NCI-H1694 (cell line): ENCODE data around the gene LRRC39.
A peak's percentile ranks its signal among the peaks of the same experiment; 100 is the strongest.
"Not testable (repeated sequence)": the region's sequence is repeated elsewhere in the genome, so short reads cannot be mapped to it uniquely, and the experiment has no call there.

Source experiments
- DNase-seq: peaks from one replicate; lab custom pipeline; 2025; lab: John Stamatoyannopoulos, UW

LRRC39 gene

DNA sequence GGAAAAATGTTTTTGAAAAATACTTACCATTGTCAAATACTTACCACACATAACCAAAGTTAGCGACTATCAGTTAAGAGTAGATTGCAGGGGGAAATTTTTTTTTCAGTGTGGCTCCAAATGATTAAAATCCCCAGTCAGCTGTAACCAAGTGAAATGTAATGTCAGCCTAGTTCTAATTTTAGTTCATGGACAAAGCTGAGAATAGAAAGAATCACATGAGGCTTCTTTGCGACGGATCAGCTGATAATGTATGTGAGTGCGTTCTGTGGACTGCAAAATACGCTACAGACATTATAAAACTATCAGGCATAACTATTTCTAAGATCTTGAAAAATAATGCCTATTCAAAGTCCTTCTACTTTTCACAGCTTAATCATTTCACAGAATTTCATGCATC, at the start of gene LRRC39:
Gene LRRC39, minus strand, starts transcription at position 166 of the 400 bp plus-strand sequence. CDS start 9,740 bp downstream, outside the sequence.
- DNase-seq = no peak

DNA sequence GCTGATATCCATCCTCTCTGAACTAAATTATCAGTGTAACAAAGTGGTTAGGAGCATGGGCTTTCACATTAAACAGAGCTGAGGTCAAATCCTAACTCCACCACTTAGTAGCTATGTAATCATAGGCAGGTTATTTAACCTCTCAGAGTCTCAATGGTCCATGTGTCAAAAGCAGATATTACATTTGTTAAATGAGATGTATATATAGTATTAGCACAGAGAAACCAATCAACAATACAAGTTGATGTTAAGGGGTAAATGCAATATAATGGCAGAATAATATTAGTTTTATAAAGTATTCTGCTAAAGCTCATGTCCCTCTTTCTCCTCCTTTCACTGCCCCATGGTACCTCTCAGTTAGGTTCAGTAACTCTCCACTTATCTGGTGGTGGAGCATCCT, 44.4 kb upstream of the LRRC39 start:
- DNase-seq = no peak

DNA sequence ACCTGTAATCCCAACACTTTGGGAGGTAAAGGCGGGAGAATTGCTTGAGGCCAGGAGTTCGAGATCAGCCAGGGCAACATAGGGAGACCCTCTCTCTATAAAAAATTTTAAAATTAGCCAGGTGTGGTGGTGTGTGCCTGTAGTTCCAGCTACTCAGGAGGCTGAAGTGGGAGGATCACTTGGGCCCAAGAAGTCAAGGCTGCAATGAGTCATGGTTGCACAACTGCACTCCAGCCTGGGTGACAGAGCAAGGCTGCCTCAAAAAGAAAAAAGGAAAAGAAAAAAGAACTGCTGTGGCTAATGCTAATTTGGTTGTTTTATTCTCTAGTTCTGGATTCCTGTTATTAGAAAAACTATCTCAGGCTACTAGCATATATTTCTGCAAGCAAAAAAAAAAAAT, 41.8 kb upstream of the LRRC39 start:
- DNase-seq = no peak

DNA sequence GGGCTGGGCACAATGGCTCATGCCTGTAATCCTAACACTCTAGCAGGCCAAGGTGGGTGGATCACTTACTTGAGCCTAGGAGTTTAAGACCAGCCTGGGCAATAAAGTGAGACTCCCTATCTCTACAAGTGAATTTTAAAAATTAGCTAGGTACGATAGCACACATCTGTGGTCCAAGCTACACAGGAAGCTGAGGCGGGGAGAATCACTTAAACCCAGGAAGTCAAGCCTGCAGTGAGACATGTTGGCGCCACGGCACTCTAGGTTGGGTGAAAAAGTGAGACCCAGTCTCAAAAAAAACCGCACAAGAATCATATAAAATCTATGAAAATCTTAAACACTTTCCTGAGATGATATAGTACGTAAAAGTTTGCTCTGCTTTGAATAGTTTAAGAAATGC, 41.4 kb upstream of the LRRC39 start:
- DNase-seq = no peak

DNA sequence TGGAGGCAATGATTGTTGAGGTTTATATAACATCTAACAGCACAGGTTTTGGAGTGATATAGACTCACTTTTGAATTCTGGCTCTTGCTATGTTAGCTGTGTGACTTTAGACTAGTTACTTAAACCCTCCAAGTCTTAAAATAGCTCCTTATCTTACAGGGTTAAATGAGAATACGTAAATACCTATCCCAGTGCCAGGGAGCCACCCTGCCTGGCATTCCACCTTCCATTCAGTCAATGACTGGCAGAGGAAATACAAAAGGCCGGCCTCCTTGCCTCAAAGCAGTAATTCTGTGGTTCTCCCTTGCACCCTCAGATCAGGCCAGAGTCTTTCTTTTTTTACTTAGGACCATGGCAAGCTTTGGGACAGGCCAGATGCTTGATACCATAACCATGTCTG, 39.8 kb upstream of the LRRC39 start:
- no peak for DNase-seq

DNA sequence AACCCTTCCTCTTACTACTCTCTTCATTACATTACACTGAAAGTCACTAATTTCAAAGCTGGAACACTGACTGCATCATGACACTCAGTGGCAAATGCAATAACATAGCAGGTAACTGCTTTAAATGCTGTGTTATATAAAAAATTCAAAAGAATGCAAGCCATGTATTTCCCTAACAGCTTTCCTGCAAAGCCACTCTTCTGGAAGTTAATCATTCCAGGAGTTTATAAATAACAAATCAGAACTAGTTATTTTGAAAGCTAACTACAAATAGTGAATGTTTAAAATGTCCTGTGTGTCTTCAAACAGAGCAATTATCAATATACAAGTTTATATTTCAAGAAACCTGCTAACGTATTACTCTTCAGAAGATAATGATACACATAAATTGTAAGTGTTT, 37.0 kb upstream of the LRRC39 start:
- no peak for DNase-seq

DNA sequence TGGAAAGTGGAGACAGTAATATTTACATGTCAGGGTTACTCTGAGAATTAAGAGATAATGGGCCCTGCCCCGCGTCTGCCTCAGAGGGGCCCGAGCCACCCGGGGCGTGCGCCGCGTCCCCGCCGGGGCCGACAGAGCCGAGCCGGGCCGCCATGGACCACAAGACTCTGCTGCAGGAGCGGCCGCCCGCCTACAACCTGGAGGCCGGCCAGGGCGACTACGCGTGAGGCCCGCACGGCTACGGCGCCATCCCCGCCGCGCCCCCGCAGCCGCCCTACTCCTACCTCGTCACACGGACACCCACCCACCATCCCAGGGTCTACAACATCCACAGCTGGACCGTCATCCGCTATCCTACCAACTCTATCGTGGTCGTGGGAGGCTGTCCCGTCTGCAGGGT, 35.1 kb upstream of the LRRC39 start:
- no peak for DNase-seq

DNA sequence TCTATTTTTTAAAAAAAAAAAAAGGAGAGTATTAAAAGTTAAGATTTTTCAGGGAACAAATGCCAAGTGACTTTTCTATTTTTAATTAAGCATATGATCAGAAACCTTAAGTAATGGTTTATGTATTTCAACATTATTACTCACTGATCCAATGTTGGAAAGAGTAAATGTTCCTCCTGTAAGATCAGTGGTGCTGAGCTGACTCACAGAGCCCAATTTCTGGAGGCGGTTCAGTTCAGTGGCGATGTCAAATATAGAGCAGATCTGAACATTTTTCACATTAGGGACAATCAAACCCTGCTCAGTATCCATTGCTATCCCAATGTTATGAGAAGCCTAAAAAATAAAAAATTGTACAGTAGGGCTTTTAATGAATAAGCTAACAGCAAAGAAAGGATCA, 28.2 kb upstream of the LRRC39 start:
- no peak for DNase-seq

DNA sequence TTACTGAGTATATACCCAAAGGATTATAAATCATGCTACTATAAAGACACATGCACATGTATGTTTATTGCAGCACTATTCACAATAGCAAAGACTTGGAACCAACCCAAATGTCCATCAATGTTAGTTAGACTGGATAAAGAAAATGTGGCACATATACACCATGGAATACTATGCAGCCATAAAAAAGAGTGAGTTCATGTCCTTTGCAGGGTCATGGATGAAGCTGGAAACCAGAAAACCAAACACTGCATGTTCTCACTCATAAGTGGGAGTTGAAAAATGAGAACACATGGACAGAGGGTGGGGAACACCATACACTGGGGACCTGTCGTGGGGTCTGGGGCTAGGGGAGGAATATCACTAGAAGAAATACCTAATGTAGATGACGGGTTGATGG, 27.5 kb upstream of the LRRC39 start:
- DNase-seq = not testable (repeated sequence)

DNA sequence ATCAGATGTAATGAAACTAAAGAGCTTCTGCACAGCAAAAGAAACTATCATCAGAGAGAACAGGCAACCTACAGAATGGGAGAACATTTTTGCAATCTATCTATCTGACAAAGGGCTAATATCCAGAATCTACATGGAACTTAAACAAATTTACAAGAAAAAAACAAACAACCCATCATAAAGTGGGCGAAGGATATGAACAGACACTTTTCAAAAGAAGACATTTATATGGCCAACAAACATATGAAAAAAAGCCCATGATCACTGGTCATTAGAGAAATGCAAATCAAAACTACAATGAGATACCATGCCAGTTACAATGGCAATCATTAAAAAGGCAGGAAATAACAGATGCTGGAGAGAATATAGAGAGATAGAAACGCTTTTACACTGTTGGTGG, 27.0 kb upstream of the LRRC39 start:
- DNase-seq = not testable (repeated sequence)

DNA sequence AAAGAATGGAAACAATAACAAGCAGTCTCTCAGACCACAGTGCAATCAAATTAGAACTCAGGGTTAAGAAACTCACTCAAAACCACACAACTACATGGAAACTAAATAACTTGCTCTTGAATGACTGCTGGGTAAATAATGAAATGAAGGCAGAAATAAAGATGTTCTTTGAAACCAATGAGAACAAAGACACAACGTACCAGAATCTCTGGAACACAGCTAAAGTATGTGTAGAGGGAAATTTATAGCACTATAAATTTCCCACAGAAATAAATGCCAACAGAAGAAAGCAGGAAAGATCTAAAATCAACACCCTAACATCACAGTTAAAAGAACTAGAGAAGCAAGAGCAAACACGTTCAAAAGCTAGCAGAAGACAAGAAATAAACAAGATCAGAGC, 24.6 kb upstream of the LRRC39 start:
- not testable (repeated sequence) for DNase-seq

DNA sequence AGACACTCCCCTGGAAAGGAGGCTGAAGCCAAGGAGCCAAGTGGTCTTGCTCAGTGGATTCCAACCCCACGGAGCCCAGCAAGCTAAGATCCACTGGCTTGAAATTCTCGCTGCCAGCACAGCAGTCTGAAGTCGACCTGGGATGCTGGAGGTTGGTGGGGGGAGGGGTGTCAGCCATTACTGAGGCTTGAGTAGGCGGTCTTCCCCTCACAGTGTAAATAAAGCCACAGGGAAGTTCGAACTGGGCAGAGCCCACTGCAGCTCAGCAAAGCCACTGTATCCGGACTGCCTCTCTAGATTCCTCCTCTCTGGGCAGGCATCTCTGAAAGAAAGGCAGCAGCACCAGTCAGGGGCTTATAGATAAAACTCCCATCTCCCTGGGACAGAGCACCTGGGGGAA, 22.0 kb upstream of the LRRC39 start:
- not testable (repeated sequence) for DNase-seq

DNA sequence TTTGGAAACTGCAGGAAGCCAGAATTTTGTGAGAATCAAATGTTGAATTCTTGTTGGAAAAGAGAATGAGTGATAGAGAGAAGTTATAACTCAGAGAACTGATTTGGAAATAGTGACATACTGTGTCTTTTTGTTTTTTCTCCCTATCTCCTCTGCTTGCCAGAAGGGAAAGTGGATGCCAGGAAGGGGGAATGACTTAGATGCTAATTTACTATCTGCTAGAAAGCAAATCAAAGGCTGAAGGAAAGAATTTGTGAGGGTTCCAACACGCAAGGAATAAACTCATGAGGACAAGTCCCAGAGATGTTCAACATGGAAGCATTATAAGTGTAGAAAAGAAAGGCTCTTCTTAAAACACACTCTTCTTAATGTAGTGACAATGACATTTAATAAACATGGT, 20.5 kb upstream of the LRRC39 start:
- DNase-seq = no peak

DNA sequence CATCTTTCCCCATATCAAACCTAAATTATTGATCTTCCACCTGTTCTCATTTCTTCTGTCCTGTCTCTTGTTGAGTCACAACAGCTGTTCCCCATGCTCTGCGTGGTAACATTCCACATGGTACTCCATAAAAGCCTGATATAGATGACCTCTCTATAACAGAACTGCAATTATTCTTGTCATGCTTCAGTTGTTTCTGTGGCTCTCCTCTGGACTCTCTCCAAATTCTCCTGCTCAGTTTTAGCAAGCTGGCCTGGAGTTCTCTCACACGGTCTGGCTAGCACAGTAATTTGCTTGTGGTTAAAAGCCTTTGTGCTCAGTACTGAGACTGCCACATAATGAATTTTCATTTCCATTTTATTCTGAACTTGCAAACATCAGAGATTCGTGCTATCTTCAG, 10.6 kb upstream of the LRRC39 start:
- DNase-seq = peak; percentile 88

DNA sequence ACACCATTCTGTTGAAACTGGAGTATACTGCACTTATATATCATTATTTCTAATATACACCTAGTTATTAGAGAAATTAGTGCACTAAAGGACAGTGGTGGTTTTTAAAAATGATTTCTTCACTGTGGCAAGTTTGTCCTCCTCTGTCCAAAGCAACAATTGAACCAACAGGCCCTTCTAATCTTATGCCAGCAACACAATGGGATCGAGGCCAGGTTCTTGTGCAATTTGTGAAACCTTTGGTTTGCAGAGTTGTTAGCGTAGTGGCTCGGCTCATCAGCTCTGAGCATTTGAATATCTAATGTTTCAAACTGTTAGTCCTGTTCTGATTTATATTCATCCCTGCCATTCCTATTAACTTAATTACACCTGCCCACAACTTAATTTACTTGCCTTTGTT, 9.9 kb upstream of the LRRC39 start:
- no peak for DNase-seq

DNA sequence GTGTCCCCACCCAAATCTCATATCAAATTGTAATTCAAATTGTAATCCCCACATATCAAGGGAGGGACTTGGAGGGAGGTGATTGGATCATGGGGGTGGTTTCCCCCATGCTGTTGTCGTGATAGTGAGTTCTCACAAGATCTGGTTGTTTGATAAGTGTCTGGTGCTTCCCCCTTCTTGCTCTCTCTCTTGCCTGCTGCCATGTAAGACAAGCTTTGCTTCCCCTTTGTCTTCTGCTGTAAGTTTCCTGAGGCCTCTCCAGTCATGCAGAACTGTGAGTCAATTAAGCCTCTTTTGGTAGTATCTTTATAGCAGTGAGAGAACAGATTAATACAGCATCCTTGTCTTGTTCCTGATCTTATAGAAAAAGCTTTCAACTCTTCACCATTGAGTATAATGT, 6.5 kb upstream of the LRRC39 start:
- DNase-seq = no peak

DNA sequence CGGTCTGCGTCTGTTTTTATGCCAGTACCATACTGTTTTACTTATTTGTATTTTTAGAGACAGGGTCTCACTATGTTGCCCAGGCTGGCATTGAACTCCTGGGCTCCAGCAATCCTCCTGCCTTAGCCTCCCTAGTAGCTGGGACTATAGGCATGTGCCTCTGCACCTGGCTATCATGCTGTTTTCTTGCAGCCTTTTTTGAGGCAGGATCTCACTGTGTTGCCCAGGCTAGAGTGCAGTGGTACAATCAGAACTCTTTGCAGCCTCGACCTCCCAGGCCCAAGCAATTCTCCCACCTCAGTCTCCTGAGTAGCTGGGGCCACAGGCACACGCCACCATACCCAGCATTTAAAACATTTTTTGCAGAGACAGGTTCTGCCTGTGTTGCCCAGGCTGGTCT, 5.3 kb upstream of the LRRC39 start:
- DNase-seq = no peak

DNA sequence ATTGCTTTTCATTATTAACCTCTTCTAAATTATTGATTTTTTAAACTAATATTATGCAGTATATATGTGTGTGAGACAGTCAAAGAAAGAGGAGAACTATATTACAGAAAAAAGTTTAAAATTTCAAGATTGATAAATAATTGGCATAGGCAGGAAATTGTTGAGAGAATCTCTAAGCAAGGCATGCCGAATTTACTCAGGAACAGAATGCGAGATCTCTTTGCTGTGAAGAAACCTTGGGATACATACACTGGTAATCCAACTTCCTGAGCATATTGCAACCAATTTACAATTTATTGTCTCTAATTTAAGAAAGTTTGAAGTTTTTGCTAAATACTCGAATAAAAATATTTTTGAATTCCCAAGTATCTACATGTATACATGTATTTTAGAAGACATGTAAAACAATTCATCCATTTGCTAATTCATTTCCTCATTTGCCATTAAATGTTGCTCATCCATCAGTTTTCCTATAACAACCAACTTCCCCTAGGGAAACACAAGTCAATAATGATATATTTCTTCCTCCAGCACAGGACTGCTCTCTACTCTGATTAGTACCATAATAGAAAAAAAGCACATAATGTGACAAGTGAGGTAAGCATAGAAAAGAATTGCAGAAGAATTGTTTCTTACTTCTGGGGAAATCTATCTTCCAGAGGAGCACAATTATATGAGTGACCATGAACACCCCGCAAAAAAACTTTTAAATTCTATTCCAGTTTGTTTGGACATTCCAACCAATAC, 588 bp downstream of the LRRC39 start:
- no peak for DNase-seq

DNA sequence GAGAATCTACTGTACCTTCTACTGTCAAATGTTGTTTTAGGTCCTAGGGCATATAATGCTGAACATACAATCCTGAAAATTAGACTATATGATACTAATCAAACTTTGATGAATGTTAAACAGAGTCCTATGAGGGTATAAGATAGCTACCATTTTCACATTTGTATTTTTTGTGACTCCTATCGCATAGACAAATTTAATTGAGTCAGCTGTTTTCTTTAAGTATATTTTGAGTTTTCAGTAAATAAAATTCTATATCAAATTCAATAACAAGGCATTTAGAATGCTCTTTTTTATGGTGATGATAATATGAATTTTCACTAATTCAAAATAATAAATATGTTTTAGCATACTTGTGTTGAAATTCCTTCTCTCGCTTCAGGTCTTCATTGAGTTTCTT, 10.0 kb downstream of the LRRC39 start:
- no peak for DNase-seq

DNA sequence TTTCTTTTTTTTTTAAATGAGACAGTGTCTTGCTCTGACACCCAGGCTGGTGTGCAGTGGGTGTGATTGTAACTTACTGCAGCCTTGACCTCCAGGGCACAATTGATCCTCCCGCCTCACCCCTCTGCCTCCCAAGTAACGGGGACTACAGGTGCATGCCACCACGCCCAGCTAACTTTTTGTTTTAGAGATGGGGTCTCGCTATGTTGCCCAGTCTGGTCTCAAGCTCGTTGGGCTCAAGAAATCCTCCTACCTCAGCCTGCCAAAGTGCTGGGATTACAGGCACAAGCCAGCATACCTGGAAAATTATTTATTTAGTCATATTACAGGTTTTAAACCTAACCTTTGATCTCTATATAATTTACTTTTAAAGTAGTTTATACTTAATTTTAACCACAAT, 13.4 kb downstream of the LRRC39 start:
- no peak for DNase-seq

DNA sequence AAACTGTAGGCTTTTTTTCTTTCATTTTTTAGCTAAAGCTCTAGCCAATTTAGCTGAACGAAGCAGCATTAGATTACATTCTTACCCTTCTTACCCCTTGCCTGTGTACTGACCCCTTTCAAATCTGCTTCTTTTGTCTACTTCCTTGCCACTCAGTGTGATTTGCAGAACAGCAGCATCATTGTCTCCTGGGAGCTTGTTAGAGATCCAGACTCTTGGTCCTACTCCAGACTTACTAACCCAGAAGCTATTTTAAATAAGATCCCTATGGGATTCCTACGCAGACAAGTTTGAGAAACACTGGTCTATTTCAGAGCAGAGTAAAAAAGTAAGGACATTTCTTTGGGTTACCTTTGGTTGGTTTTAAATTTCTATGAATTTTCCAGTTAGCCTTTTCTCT, 13.8 kb downstream of the LRRC39 start:
- no peak for DNase-seq

DNA sequence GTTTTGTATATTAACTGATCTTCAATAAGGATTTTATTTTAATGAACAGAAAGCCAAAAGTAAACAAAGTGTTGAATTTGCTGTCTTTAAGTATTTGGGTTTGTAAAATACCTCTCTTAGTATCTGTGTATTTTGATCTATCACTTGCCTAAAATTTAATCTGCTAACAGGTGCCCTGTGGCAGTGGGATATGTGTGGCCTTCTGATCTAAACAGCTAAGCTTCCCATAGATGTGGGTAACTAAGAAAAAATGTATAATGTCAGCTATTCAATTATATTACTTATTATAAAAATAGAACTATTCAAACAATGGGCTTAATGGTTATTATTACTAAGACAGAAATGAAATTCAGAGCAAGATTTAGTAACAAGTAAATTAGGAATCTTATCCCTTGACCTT, 15.2 kb downstream of the LRRC39 start:
- no peak for DNase-seq

DNA sequence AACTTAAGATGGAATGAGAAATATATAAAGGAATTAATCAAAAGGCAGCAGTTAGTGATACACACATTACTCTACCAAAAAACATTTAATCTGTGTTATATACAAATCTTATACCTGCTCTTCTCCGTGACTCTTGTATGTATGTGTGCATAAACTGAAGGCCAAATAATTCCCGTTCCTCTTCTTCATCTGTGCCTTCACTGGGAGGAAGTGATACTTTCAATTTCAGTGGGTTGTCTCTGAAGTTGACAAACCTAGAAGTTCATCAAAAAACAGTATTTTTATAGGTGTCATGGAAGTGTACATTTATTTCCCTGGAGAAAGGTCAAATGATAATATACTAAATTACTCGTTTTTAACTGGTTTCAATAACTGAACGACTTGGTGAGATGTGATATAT, 25.8 kb downstream of the LRRC39 start:
- no peak for DNase-seq

DNA sequence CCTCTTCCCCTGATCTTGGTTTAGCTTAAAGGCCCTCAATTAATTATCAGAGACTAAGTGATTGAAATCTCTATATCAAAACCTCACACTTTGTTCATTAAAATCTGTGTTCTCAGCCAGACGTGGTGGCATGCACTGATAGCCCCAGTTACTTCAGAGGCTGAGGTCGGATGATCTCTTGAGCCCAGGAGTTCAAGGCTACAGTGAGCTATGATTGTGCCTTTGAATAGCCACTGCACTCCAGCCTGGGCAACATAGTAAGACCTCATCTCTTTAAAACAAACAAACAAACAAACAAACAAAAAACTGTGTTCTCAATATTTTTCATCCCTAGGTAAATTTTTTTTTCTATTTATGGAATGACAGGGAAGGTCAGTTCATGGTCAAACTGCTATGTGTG, 26.4 kb downstream of the LRRC39 start:
- DNase-seq = no peak

DNA sequence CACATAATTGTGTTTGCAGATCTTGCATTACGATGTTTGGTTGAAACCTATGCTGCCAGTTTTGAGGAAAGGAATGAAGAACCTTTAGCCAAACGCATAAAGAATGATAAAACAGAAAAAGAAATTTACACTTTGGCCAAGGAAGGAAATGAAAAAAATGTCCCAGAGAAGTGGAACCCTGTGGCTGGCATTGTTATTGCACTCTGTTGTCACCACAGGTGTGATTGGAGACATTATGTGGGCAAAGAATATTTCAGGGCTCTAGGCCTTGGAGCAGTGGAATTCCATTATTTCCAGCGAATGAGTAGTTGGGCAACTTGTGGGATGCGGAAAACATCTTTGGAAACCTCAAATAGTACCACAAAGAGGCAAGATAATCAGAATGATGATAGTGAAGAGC, 30.2 kb downstream of the LRRC39 start:
- DNase-seq = no peak
